Epithelial cell of esophagus (primary cell): ENCODE data around the gene SLC25A1.

Experiments used
- DNase-seq: peaks from one replicate; pipeline ENCODE4 v3.0.0; 2010; ENCODE audit warnings: low read depth
- H3K4me3 ChIP-seq: 2 replicates; pipeline ENCODE4 v1.5.1; 2011; ENCODE audit warnings: mild to moderate bottlenecking, low read length, control low read depth
- CTCF ChIP-seq: IDR thresholded peaks from 2 replicates; pipeline ENCODE4 v1.5.1; 2011; ENCODE audit warnings: low read depth, mild to moderate bottlenecking, low read length, control low read depth, inconsistent platforms; ENCODE audit not compliant: insufficient read depth; ENCODE audit errors: missing control alignments

SLC25A1 gene

GRCh38 chr22:19178657-19179496 is at the start of gene SLC25A1:
Gene SLC25A1 (minus strand): TSS chr22:19178736. CDS start chr22:19178673, 63 bp downstream.
- peak within 1 kb of the TSS; percentile 51 for H3K4me3 ChIP-seq
- TF ChIP-seq CTCF = no peak
- peak; percentile 92 for DNase-seq

- DNase-seq = no peak
- no peak for TF ChIP-seq CTCF
- H3K4me3 ChIP-seq = no peak overlapping the region
Measured at GRCh38 chr22:19228179-19228578, 49.6 kb upstream of the SLC25A1 start.

GRCh38 chr22:19226428-19226827 is 47.9 kb upstream of the SLC25A1 start:
- TF ChIP-seq CTCF = no peak
- DNase-seq = no peak

GRCh38 chr22:19225560-19225959 is 47.0 kb upstream of the SLC25A1 start:
- no peak overlapping the region for H3K4me3 ChIP-seq
- no peak for DNase-seq
- no peak for TF ChIP-seq CTCF

More at GRCh38 chr22:19226428-19226827, 47.9 kb upstream of the SLC25A1 start:
- no peak overlapping the region for H3K4me3 ChIP-seq

- no peak for DNase-seq
- H3K4me3 ChIP-seq = no peak overlapping the region
- no peak for TF ChIP-seq CTCF
Measured at GRCh38 chr22:19224985-19225384, 46.4 kb upstream of the SLC25A1 start.

GRCh38 chr22:19224557-19224956 is 46.0 kb upstream of the SLC25A1 start:
- no peak overlapping the region for H3K4me3 ChIP-seq
- TF ChIP-seq CTCF = no peak
- DNase-seq = no peak

GRCh38 chr22:19223617-19224016 is 45.1 kb upstream of the SLC25A1 start:
- TF ChIP-seq CTCF = no peak
- DNase-seq = no peak
- H3K4me3 ChIP-seq = no peak overlapping the region
